Fibroblast of lung (primary cell): ENCODE data around the gene VEGFC. TPM values are rescaled to one million over a fixed set of nuclear protein-coding genes. Genes with fewer than 3 reads are reported as not detected.
A peak's percentile ranks its signal among the peaks of the same experiment; 100 is the strongest.

Experiments used
- DNase-seq, 2 donors: peaks; one replicate each; pipeline versions ENCODE4 v3.0.0 to v3.0.0-alpha.2; 2010; ENCODE audit warnings: low read depth in 2 of 2
- H2AFZ ChIP-seq: 2 replicates; pipeline ENCODE4 v1.5.1; 2012; ENCODE audit warnings: low read length, control low read depth, inconsistent platforms
- H3K27ac ChIP-seq: 2 replicates; pipeline ENCODE4 v1.5.1; 2011; ENCODE audit warnings: low read length, control low read depth; ENCODE audit not compliant: insufficient read depth
- H3K27me3 ChIP-seq: 2 replicates; pipeline ENCODE4 v1.5.1; 2011; ENCODE audit warnings: mild to moderate bottlenecking, low read length; ENCODE audit not compliant: control insufficient read depth, insufficient read depth
- H3K36me3 ChIP-seq: 2 replicates; pipeline ENCODE4 v1.5.1; 2011; ENCODE audit warnings: low read length; ENCODE audit not compliant: control insufficient read depth, insufficient read depth
- H3K4me1 ChIP-seq: 2 replicates; pipeline ENCODE4 v1.5.1; 2011; ENCODE audit warnings: low read length; ENCODE audit not compliant: control insufficient read depth, insufficient read depth; ENCODE audit errors: extremely low read depth
- H3K4me2 ChIP-seq: 2 replicates; pipeline ENCODE4 v1.5.1; 2011; ENCODE audit warnings: low read length, control low read depth; ENCODE audit not compliant: insufficient read depth; ENCODE audit errors: extremely low read depth
- H3K4me3 ChIP-seq, 4 experiments: fragments of 200-600 bp in 1 of 4; sonication (generic) in 1 of 4; replicated peaks in 1 of 4; 2 replicates each; pipeline ENCODE4 v1.5.1; 2011 to 2016; ENCODE audit warnings: low read length in 4 of 4, low read depth in 3 of 4, mild to moderate bottlenecking in 3 of 4, control low read depth in 2 of 4, inconsistent platforms in 1 of 4, mixed read lengths in 1 of 4; ENCODE audit not compliant: insufficient read depth in 1 of 4; ENCODE audit errors: control extremely low read depth in 1 of 4
- H3K79me2 ChIP-seq: 2 replicates; pipeline ENCODE4 v1.5.1; 2012; ENCODE audit warnings: mild to moderate bottlenecking, low read length, inconsistent platforms; ENCODE audit not compliant: control insufficient read depth, insufficient read depth
- H3K9ac ChIP-seq: 2 replicates; pipeline ENCODE4 v1.5.1; 2011; ENCODE audit warnings: mild to moderate bottlenecking, low read length, control low read depth; ENCODE audit not compliant: insufficient read depth
- H3K9me3 ChIP-seq: 2 replicates; pipeline ENCODE4 v1.5.1; 2012; ENCODE audit warnings: low read depth, low read length; ENCODE audit not compliant: control insufficient read depth, insufficient read depth
- H4K20me1 ChIP-seq: 2 replicates; pipeline ENCODE4 v1.5.1; 2011; ENCODE audit warnings: low read length; ENCODE audit not compliant: control insufficient read depth, insufficient read depth; ENCODE audit errors: extremely low read depth
- EZH2 ChIP-seq: IDR thresholded peaks from 2 replicates; pipeline ENCODE4 v1.5.1; 2012; ENCODE audit warnings: low read length, control low read depth, mild to moderate bottlenecking; ENCODE audit errors: missing control alignments
- polyA plus RNA-seq, 2 donors: library from polyadenylated mRNA; depleted of rRNA in 1 of 2; stranded (reverse) in 1 of 2; unstranded in 1 of 2; fragments of >200 nt; gene quantifications; 2 replicates each; pipeline ENCODE4 v1.2.1, GENCODE V29; 2011 to 2012; ENCODE audit warnings: missing spikeins in 1 of 2
- total RNA-seq: library from RNA; depleted of rRNA; stranded (reverse); fragments of >200 nt; gene quantifications from 2 replicates; pipeline ENCODE4 v1.2.1, GENCODE V29; 2014
- TF ChIP-seq, protein P1 (sequence below), 2 donors: IDR thresholded peaks in 1 of 2; conservative IDR thresholded peaks in 1 of 2; 1 replicate in 1 of 2; 2 replicates in 1 of 2; pipeline ENCODE4 v1.5.1; 2011 to 2012; ENCODE audit warnings: low read length in 2 of 2, control low read depth in 1 of 2, inconsistent platforms in 1 of 2, low read depth in 1 of 2, mild to moderate bottlenecking in 1 of 2

VEGFC gene
- total and polyA plus RNA-seq, 2 donors (not counting 1 experiment from before 2014, with no cell fraction given) = 67.2 to 74.2 TPM

DNA sequence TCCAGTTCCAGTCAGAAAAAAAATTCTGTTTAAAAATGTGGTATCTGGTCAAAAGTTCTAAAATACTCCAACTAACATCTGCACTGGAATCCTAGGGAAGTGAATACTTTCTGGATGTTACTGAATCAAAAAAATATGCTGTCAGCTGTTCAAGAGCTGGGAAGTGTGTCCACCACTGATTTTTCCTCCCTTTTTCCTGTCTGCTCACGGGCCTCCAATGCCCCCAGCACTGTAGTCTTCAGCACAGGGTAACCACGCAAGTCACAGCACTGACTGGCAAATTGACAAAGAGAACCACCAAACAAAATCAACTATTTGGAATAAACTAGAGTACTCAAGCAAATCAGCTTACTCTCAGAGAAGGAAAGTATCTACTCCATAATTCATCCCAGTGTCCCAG, 9.9 kb downstream of the VEGFC start:
- H3K36me3 ChIP-seq = no peaks in the 10 kb centered on the region
- peak overlapping the region; percentile 74 for H3K4me2 ChIP-seq
- H3K4me3 ChIP-seq = peak overlapping the region in 1 of 4 experiments; percentile 11
- H3K27me3 ChIP-seq = no peaks in the 10 kb centered on the region
- H2AFZ ChIP-seq = no peak overlapping the region
- DNase-seq = peak in 1 of 2 donors; percentile 59
- H3K79me2 ChIP-seq = peaks cover 97% of the 10 kb centered on the region
- peak overlapping the region; percentile 52 for H3K27ac ChIP-seq
- no peaks in the 10 kb centered on the region for H3K9me3 ChIP-seq
- peaks cover 15% of the 10 kb centered on the region for H3K4me1 ChIP-seq
- TF ChIP-seq, protein P1, sequence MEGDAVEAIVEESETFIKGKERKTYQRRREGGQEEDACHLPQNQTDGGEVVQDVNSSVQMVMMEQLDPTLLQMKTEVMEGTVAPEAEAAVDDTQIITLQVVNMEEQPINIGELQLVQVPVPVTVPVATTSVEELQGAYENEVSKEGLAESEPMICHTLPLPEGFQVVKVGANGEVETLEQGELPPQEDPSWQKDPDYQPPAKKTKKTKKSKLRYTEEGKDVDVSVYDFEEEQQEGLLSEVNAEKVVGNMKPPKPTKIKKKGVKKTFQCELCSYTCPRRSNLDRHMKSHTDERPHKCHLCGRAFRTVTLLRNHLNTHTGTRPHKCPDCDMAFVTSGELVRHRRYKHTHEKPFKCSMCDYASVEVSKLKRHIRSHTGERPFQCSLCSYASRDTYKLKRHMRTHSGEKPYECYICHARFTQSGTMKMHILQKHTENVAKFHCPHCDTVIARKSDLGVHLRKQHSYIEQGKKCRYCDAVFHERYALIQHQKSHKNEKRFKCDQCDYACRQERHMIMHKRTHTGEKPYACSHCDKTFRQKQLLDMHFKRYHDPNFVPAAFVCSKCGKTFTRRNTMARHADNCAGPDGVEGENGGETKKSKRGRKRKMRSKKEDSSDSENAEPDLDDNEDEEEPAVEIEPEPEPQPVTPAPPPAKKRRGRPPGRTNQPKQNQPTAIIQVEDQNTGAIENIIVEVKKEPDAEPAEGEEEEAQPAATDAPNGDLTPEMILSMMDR (conservative IDR thresholded peaks at IDR 0.05 in 1 of 2, IDR thresholded peaks at IDR 0.05 in 1 of 2; ENCODE audit: low read depth in 1 of 2, low read length in 2 of 2) = no peak
- no peak for TF ChIP-seq EZH2
- no peaks in the 10 kb centered on the region for H4K20me1 ChIP-seq
- no peak overlapping the region for H3K9ac ChIP-seq

DNA sequence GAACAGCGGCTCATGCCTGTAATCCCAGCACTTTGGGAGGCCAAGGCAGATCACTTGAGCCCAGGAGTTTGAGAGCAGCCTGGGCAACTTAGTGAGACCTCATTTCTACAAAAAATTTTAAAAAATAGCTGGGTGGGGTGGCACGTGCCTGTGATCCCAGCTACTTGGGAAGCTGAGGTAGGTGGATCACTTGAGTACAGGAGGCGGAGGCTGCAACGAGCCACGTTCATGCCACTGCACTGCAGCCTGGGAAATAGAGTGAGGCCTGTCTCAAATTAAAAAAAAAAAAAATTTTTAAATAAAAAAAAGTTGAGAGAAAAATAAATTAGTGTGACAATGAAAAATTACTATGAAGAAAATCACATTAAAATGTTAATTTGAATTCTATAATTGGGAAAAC, 10.5 kb downstream of the VEGFC start:
- Histone ChIP-seq H3K4me2 (no peak overlapping the region), H2AFZ (no peak overlapping the region), H3K4me1 (peaks cover 15% of the 10 kb centered on the region), H3K9ac (no peak overlapping the region), H3K79me2 (peaks cover 95% of the 10 kb centered on the region), H3K4me3 (no peak overlapping the region), H3K27me3 (no peaks in the 10 kb centered on the region), H3K9me3 (no peaks in the 10 kb centered on the region), H3K27ac (no peak overlapping the region), H3K36me3 (no peaks in the 10 kb centered on the region), H4K20me1 (no peaks in the 10 kb centered on the region)
- TF ChIP-seq, protein P1 (conservative IDR thresholded peaks at IDR 0.05 in 1 of 2, IDR thresholded peaks at IDR 0.05 in 1 of 2; ENCODE audit: low read depth in 1 of 2, low read length in 2 of 2) = no peak
- no peak for TF ChIP-seq EZH2
- no peak for DNase-seq

DNA sequence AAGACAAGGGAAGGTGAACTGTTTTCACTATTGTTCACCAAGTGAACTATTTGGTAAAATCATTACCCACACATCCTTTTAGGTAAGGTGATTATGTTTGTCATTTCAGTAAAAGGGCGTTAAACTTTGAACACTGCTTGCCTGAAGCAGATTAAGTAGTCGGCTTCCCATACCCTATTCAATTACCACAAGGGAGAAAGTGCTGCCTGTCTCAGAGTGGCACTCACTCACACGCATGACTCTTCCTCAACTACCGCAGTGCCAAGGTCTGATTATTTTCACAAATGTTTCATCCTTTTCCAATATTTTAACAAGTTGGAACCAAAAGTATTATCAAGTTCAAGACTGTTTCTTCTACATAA, 11.0 kb downstream of the VEGFC start:
- Histone ChIP-seq H3K27me3 (no peaks in the 10 kb centered on the region), H3K27ac (peak overlapping the region; percentile 21), H3K9ac (no peak overlapping the region), H3K79me2 (peaks cover 94% of the 10 kb centered on the region), H3K36me3 (no peaks in the 10 kb centered on the region), H2AFZ (no peak overlapping the region), H4K20me1 (no peaks in the 10 kb centered on the region), H3K9me3 (no peaks in the 10 kb centered on the region), H3K4me1 (peaks cover 15% of the 10 kb centered on the region), H3K4me2 (peak overlapping the region; percentile 51), H3K4me3 (no peak overlapping the region)
- DNase-seq = no peak
- TF ChIP-seq, protein P1 (conservative IDR thresholded peaks at IDR 0.05 in 1 of 2, IDR thresholded peaks at IDR 0.05 in 1 of 2; ENCODE audit: low read depth in 1 of 2, low read length in 2 of 2) = no peak
- TF ChIP-seq EZH2 = no peak
